HEK293T (cell line): ENCODE data around the gene NDN.

Source experiments
- CTCF ChIA-PET: fragments of 350-600 bp; formaldehyde crosslinking; extraction: SDS; loops from one replicate; lab custom pipeline; 2021; ENCODE audit warnings: antibody characterized with exemption, inconsistent platforms; lab: Yijun Ruan, JAX
- POLR2A ChIA-PET: fragments of 350-600 bp; formaldehyde crosslinking; extraction: SDS; loops from one replicate; lab custom pipeline; 2020; ENCODE audit warnings: antibody characterized with exemption, inconsistent platforms; lab: Yijun Ruan, JAX
- DNase-seq: peaks from one replicate; pipeline ENCODE4 v3.0.0; 2012; ENCODE audit warnings: mixed read lengths; ENCODE audit errors: extremely low spot score
- ARNT ChIP-seq: fragments of 450-650 bp; IDR thresholded peaks from 2 replicates; pipeline ENCODE4 v1.6.1; 2017; ENCODE audit warnings: mild to moderate bottlenecking
- BHLHE40 ChIP-seq: fragments of 450-650 bp; IDR thresholded peaks from 2 replicates; pipeline ENCODE4 v1.6.1; 2016; ENCODE audit warnings: mild to moderate bottlenecking, moderate library complexity, borderline replicate concordance
- CTBP1 ChIP-seq: fragments of 450-650 bp; IDR thresholded peaks from 2 replicates; pipeline ENCODE4 v1.6.1; 2016; ENCODE audit warnings: borderline replicate concordance
- ELF4 ChIP-seq: fragments of 450-650 bp; IDR thresholded peaks from 2 replicates; pipeline ENCODE4 v1.6.1; 2017; ENCODE audit warnings: antibody characterized with exemption
- FOXA1 ChIP-seq: fragments of 450-650 bp; IDR thresholded peaks from 2 replicates; pipeline ENCODE4 v1.6.1; 2016; ENCODE audit warnings: mild to moderate bottlenecking
- FOXK2 ChIP-seq: fragments of 450-650 bp; IDR thresholded peaks from 2 replicates; pipeline ENCODE4 v1.6.1; 2016; ENCODE audit warnings: mild to moderate bottlenecking
- FOXM1 ChIP-seq: fragments of 450-650 bp; IDR thresholded peaks from 2 replicates; pipeline ENCODE4 v1.6.1; 2017; ENCODE audit warnings: mild to moderate bottlenecking, borderline replicate concordance
- HDGF ChIP-seq: fragments of 450-650 bp; IDR thresholded peaks from 2 replicates; pipeline ENCODE4 v1.6.1; 2017; ENCODE audit warnings: antibody characterized with exemption, borderline replicate concordance
- L3MBTL2 ChIP-seq: fragments of 450-650 bp; conservative IDR thresholded peaks from 2 replicates; pipeline ENCODE4 v1.6.1; 2016; ENCODE audit warnings: mild to moderate bottlenecking
- LEF1 ChIP-seq: fragments of 450-650 bp; IDR thresholded peaks from 2 replicates; pipeline ENCODE4 v1.6.1; 2017; ENCODE audit warnings: mild to moderate bottlenecking, borderline replicate concordance
- NFRKB ChIP-seq: fragments of 450-650 bp; IDR thresholded peaks from 2 replicates; pipeline ENCODE4 v1.6.1; 2016; ENCODE audit warnings: mild to moderate bottlenecking, moderate library complexity
- PKNOX1 ChIP-seq: fragments of 450-650 bp; IDR thresholded peaks from 2 replicates; pipeline ENCODE4 v1.6.1; 2016
- SP1 ChIP-seq: fragments of 450-650 bp; IDR thresholded peaks from 2 replicates; pipeline ENCODE4 v1.6.1; 2017
- SUZ12 ChIP-seq: fragments of 450-650 bp; IDR thresholded peaks from 2 replicates; pipeline ENCODE4 v1.6.1; 2016; ENCODE audit warnings: mild to moderate bottlenecking
- TARDBP ChIP-seq: fragments of 450-650 bp; IDR thresholded peaks from 2 replicates; pipeline ENCODE4 v1.6.1; 2016
- ZNF384 ChIP-seq: fragments of 450-650 bp; IDR thresholded peaks from 2 replicates; pipeline ENCODE4 v1.6.1; 2016

Gene NDN

DNA sequence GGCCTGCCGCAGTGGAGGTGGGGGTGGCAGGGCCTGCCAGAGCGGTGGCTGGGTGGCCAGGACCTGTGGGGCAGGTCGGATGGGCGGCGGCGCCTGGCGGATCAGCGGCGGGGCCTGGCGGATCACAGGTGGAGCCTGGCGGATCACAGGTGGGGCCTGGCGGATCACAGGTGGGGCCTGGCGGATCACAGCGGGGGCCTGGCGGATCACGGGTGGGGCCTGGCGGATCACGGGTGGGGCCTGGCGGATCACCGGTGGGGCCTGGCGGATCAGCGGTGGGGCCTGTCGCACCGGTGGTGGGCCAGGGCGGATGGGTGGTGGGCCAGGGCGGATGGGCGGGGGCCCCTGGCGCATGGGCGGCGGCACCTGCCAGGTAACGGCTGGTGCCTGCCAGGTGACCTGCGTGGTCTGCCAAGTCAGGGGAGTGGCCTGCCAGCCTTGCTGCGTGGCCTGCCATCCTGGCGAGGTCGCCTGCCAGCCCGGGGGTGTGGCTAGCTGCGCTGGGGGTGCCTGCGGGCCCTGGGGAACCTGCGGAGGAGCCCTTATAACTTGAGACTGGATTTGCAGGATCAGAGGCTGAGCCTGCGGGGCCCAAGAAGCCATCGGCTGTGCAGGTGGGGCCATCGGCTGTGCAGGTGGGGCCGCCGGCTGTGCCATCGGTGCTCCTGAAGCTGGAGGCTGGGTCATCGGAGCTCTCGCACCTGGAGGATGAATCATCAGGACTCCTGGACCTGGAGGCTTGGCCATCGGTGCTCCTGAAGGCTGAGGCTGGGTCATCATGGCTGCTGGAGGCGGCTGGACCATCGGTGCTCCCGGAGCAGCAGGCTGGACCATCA lies 40.7 kb downstream of the NDN start:
- no peak for DNase-seq
- POLR2A ChIA-PET, result no interaction called here
- TF ChIP-seq BHLHE40 (no peak), L3MBTL2 (no peak), LEF1 (no peak), ARNT (no peak), ZNF384 (no peak), FOXM1 (no peak), FOXK2 (no peak), HDGF (no peak), ELF4 (no peak), CTBP1 (no peak), FOXA1 (no peak), SUZ12 (no peak), NFRKB (no peak), SP1 (no peak), PKNOX1 (no peak), TARDBP (no peak)
- CTCF ChIA-PET, result no interaction called here

DNA sequence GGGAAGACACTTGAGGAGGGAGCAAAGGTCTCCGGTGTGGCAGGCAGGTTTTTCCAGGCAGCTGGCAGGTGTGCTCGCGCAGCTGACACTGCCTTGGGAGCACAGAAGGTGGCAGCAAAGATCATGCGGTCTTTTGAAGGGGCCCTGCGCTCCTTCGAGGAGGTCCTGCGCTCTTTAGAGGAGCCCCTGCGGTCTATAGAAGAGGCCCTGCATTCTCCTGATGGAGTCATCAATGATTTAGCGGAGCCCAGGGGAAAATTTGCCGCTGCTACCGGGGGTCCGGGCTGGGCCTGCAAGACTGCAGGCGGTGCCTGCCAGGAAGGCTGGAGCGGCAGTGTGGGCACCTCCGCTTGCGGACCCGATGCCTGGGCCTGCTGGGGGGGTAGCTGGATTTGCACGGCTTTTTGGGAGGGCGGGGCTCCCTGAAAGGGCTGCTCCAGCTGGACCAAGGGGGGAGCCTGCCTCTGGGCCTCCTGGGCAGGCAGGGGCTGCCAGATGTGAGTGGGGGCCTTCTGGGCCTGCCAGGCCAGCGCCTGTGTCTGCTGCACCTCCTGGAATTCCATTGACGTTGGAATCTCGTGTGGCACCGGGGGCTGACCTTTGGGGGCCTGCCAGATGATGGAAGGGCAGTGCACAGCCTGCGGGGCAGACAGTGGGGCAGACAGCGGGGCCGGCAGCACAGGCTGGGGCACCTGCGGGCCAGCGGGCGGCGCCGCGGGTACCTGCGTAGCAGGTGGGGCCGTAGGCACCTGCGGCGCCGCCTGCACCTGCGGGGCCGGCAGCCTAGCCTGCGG lies 41.5 kb downstream of the NDN start:
- DNase-seq, result no peak
- ChIA-PET CTCF (no interaction called here), POLR2A (no interaction called here)
- TF ChIP-seq CTBP1, result no peak
- TF ChIP-seq LEF1, result no peak
- TF ChIP-seq ZNF384, result no peak
- no peak for TF ChIP-seq FOXA1
- no peak for TF ChIP-seq ARNT
- no peak for TF ChIP-seq BHLHE40
- no peak for TF ChIP-seq FOXM1
- TF ChIP-seq NFRKB, result no peak
- no peak for TF ChIP-seq SP1
- TF ChIP-seq PKNOX1, result no peak
- TF ChIP-seq TARDBP, result no peak
- no peak for TF ChIP-seq L3MBTL2

GRCh38 chr15:23644829-23645228 lies 42.3 kb downstream of the NDN start:
- CTCF ChIA-PET, result interaction anchor here (1.6 kb wide), 1 partner anchor 233 kb away, joined by 5 read pairs; no protein-coding TSS in a partner anchor
- POLR2A ChIA-PET, result no interaction called here
- no peak for TF ChIP-seq ARNT
- TF ChIP-seq FOXK2, result no peak
- TF ChIP-seq CTBP1, result no peak
- TF ChIP-seq SP1, result no peak
- no peak for TF ChIP-seq LEF1
- TF ChIP-seq L3MBTL2, result no peak
- TF ChIP-seq BHLHE40, result no peak
- no peak for TF ChIP-seq HDGF
- TF ChIP-seq FOXA1, result no peak
- TF ChIP-seq ELF4, result no peak
- no peak for TF ChIP-seq FOXM1
- TF ChIP-seq SUZ12, result no peak
- no peak for TF ChIP-seq TARDBP
- DNase-seq, result no peak

GRCh38 chr15:23642413-23643044 lies 44.6 kb downstream of the NDN start:
- DNase-seq, result peak; percentile 57
- POLR2A ChIA-PET, result no interaction called here
- TF ChIP-seq FOXM1 (no peak), HDGF (no peak), SP1 (no peak), CTBP1 (no peak), ARNT (no peak), ELF4 (no peak), TARDBP (no peak), SUZ12 (no peak), FOXK2 (no peak)
- CTCF ChIA-PET, result interaction anchor here (0.7 to 1.2 kb wide), 4 partner anchors 8 to 235 kb away, joined by 3 to 5 read pairs (median 4); no protein-coding TSS in a partner anchor
